Endothelial cell of umbilical vein (primary cell): ENCODE data around the gene PNPLA5.

Source experiments
- EZH2 ChIP-seq: IDR thresholded peaks from 2 replicates; pipeline ENCODE4 v1.6.1; 2012; ENCODE audit warnings: borderline replicate concordance, low read depth, mild to moderate bottlenecking, moderate library complexity, low read length, inconsistent platforms; ENCODE audit not compliant: severe bottlenecking
- FOS ChIP-seq: IDR thresholded peaks from 2 replicates; pipeline ENCODE4 v1.6.1; 2011; ENCODE audit warnings: mild to moderate bottlenecking, low read length, moderate library complexity, borderline replicate concordance; ENCODE audit not compliant: insufficient read depth
- JUN ChIP-seq: IDR thresholded peaks from 2 replicates; pipeline ENCODE4 v1.6.1; 2011; ENCODE audit warnings: borderline replicate concordance, low read depth; ENCODE audit not compliant: insufficient read length, insufficient read depth
- MYC ChIP-seq: IDR thresholded peaks from one replicate; pipeline ENCODE4 v1.6.1; 2011; ENCODE audit warnings: mild to moderate bottlenecking, low read depth, low read length
- POLR2A ChIP-seq: IDR thresholded peaks from 2 replicates; pipeline ENCODE4 v1.6.1; 2012; ENCODE audit warnings: low read depth, mild to moderate bottlenecking, control low read depth, low read length
- TF ChIP-seq, protein P1 (sequence below), 2 donors: IDR thresholded peaks; 1 replicate in 1 of 2; 2 replicates in 1 of 2; pipeline ENCODE4 v1.5.1; 2011; ENCODE audit warnings: low read length in 2 of 2, mild to moderate bottlenecking in 2 of 2, moderate library complexity in 2 of 2, control low read depth in 1 of 2, inconsistent platforms in 1 of 2, low read depth in 1 of 2; ENCODE audit not compliant: insufficient read depth in 1 of 2; ENCODE audit errors: extremely low read depth in 1 of 2
- TF ChIP-seq, protein P2 (sequence below): IDR thresholded peaks from 2 replicates; pipeline ENCODE4 v1.6.1; 2011; ENCODE audit not compliant: insufficient read depth, insufficient read length

DNA sequence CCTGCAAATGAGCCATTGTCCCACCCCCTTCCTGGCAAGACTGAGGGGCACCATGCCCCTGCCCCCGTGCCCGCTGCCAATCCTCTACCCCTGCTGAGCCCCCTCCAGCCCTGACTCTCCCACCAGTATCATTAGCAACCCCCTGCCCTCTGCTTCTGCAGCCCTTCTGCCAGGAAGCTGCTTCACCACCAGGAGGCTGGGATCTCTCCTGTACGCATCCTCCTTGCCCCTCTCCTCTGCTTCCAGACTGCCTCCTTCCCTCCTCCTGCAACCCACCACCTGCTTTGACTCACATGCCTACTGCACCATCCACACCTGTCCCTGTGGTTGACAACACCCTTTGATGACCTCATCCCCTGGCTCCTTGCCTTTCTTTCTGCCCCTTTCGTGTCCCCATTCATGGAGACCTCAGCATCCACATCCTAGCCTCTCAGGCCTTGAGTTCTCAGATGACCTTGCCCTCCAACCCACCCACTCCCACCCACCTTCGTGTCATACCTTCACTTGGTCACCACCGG, 18.4 kb upstream of the PNPLA5 start:
- TF ChIP-seq, protein P1, sequence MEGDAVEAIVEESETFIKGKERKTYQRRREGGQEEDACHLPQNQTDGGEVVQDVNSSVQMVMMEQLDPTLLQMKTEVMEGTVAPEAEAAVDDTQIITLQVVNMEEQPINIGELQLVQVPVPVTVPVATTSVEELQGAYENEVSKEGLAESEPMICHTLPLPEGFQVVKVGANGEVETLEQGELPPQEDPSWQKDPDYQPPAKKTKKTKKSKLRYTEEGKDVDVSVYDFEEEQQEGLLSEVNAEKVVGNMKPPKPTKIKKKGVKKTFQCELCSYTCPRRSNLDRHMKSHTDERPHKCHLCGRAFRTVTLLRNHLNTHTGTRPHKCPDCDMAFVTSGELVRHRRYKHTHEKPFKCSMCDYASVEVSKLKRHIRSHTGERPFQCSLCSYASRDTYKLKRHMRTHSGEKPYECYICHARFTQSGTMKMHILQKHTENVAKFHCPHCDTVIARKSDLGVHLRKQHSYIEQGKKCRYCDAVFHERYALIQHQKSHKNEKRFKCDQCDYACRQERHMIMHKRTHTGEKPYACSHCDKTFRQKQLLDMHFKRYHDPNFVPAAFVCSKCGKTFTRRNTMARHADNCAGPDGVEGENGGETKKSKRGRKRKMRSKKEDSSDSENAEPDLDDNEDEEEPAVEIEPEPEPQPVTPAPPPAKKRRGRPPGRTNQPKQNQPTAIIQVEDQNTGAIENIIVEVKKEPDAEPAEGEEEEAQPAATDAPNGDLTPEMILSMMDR (IDR thresholded peaks at IDR 0.05; ENCODE audit: extremely low read depth in 1 of 2, insufficient read depth in 1 of 2, low read depth in 1 of 2, low read length in 2 of 2), result no peak
- no peak for TF ChIP-seq JUN
- no peak for TF ChIP-seq EZH2
- TF ChIP-seq POLR2A, result no peak
- TF ChIP-seq MYC, result no peak
- no peak for TF ChIP-seq FOS
- TF ChIP-seq, protein P2, sequence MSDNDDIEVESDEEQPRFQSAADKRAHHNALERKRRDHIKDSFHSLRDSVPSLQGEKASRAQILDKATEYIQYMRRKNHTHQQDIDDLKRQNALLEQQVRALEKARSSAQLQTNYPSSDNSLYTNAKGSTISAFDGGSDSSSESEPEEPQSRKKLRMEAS, result no peak
